Dendritic cell treated with granulocyte-macrophage colony-stimulating factor and Interleukin-4, amounts not matched to agents 40 ng/mL and 50 ng/mL, for 4 days (primary cell): ENCODE data around the gene RPS6KA2.
"Not testable (repeated sequence)": the region's sequence is repeated elsewhere in the genome, so short reads cannot be mapped to it uniquely, and the experiment has no call there.

Experiments
- H3K27ac Mint-ChIP-seq: one replicate; pipeline ENCODE4 v1.8.0; 2022; ENCODE audit warnings: mild to moderate bottlenecking, mixed read lengths
- H3K27me3 Mint-ChIP-seq: one replicate; pipeline ENCODE4 v1.8.0; 2022; ENCODE audit warnings: mild to moderate bottlenecking, mixed read lengths
- H3K36me3 Mint-ChIP-seq: one replicate; pipeline ENCODE4 v1.8.0; 2022; ENCODE audit warnings: low read depth, mixed read lengths
- H3K4me1 Mint-ChIP-seq: one replicate; pipeline ENCODE4 v1.8.0; 2022; ENCODE audit warnings: low read depth, mixed read lengths
- H3K4me3 Mint-ChIP-seq: one replicate; pipeline ENCODE4 v1.8.0; 2022; ENCODE audit warnings: mild to moderate bottlenecking, moderate library complexity, mixed read lengths
- H3K9me3 Mint-ChIP-seq: one replicate; pipeline ENCODE4 v1.8.0; 2022; ENCODE audit warnings: mixed read lengths
- intact Hi-C: fragments of 100-400 bp; cut with micrococcal nuclease; formaldehyde crosslinking; loops from one replicate; pipeline ENCODE4 v1.15.0; 2022

Gene RPS6KA2

DNA sequence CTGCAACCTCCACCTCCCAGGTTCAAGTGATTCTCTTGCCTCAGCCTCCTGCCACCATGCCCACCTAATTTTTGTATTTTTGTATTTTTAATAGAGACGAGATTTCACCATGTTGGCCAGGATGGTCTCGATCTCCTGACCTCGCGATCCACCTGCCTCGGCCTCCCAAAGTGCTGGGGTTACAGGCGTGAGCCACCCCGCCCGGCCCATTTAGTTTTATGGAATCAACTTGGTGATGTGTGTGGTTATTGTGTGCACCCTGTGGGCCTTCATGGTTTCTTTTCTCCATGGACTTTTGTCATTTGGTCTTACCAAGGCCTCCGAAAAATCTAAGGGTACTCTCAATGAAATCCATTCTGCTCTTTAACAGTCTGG, 88.1 kb downstream of the RPS6KA2 start:
- H3K27ac Mint-ChIP-seq, intact Hi-C loops, H3K4me3 Mint-ChIP-seq, H3K27me3 Mint-ChIP-seq, H3K9me3 Mint-ChIP-seq, H3K36me3 Mint-ChIP-seq: not testable (repeated sequence)
- peaks cover 17% of the 10 kb centered on the region for H3K4me1 Mint-ChIP-seq

DNA sequence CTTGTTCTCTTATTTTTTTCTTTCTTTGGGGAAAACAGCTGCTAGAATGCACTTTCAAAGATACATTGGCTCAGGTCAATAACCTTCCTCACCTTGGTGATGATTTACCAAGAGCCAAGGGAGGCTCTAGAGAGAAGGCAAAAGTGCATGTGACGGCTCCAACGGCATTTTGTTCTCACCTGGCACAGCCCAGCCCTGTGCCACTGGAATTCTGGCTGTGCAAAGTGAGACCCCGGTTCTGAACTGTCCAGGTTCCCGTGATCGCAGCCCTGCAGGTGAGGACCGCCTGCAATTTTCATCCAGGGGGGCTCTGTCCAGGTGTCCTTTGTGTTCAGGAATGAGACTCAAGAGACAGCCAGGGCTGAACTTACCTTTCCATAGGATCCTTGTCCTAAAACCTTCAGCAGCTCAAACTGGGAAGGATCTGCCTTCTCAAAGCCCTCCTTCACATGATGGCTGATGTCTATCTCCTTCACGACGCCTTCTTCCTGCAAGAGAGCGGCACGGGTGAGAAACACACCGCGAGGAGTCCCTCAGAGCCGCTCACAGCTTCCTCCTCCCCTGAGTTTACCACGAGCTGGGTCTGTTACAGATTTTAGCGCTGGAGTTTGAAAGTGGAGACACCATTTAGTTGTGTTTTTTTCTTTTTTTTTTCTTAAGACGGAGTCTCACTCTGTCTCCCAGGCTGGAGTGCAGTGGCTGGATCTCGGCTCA, 88.6 kb downstream of the RPS6KA2 start:
- no peak overlapping the region for H3K4me3 Mint-ChIP-seq
- peaks cover 17% of the 10 kb centered on the region for H3K4me1 Mint-ChIP-seq
- H3K9me3 Mint-ChIP-seq: no peaks in the 10 kb centered on the region
- H3K36me3 Mint-ChIP-seq: no peaks in the 10 kb centered on the region
- intact Hi-C loops: no loop called here
- no peaks in the 10 kb centered on the region for H3K27me3 Mint-ChIP-seq
- no peak overlapping the region for H3K27ac Mint-ChIP-seq

DNA sequence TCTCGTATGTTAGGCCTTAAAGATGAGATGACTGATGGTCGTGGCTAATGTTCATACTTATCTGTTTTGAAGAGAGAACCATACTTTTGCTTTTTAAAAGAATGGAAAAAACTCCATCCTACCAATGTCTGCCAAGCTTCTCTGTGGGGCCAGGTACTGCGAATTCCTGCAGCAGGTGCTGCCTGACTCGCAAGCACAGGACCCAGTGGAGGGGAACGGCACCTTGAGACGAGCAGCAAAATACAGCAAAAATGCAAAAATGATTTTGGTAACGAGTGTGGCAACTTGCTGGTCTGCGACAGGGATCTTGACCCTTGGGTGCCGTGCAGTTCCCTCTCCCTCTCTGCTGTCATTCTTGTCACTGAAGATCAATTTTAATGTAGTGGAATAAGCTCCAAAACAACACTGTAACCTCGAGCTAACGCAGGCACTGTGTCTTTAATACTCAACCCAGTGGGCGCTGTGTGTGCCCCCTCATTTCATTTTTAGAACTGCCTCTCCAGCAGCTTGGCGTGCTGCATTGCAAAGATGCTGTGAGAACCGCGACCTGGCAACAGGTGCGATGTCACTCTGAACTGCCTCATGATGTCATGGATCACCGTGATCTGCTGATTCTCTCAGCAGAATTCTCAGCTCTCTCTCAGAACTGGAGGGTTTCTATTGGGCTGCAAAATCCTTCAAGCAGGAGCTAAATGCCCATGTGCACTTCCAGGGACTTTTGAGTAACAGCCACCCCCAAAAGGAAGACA, 92.2 kb downstream of the RPS6KA2 start:
- Mint-ChIP-seq H3K9me3 (no peaks in the 10 kb centered on the region), H3K4me3 (no peak overlapping the region), H3K27me3 (no peaks in the 10 kb centered on the region), H3K27ac (no peak overlapping the region), H3K36me3 (no peaks in the 10 kb centered on the region), H3K4me1 (peaks cover 4% of the 10 kb centered on the region)
- intact Hi-C loops: no loop called here

DNA sequence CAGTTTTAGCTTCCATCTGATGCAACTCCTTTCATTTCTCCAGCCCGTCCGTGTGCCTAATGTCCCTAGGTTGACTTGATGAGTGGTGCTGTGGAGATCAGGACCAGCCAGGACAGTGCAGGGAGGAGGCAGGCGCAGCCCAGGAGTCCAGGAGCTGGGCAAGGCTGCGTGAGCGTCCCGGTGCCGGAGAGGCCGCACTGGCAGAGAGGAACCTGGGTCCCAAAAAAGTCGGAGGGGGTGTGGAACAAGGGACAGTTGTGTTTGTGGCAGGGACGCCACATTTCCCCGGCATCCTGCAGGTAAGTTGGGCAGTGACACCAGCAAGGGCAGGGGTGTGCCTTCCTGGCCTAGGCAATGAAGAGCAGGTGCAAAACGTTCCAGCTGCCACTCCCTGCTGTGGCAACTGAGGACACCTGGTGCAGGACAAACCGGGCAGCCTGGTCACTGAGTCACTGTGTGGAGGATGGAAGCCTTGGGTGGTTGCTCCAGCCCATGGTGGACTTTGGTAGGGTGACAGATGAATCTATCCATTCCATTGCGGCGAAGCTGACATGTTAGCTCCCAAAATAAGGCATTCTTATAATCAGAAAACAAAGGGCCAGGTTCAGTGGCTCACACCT, 93.7 kb downstream of the RPS6KA2 start:
- no peaks in the 10 kb centered on the region for H3K9me3 Mint-ChIP-seq
- H3K27ac Mint-ChIP-seq: no peak overlapping the region
- H3K36me3 Mint-ChIP-seq: no peaks in the 10 kb centered on the region

DNA sequence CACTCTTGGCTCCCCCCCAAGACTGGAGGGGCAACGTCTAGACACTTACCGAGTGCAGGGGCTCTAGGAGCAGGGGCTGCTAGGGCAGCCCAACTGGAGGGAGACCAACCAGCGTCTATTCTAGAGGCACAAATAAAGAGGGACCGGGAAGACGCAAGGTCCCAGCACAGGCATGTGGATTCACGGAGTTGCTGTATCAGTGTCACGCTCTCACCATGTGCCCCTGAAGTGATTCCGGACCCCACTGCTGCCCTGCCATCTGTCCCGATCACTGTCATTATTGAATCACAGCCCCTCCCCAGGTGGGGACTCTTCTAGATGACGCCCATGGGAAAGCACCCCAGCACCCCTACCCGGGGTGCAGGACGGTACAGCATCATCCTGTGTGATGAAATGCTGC, 94.7 kb downstream of the RPS6KA2 start:
- Mint-ChIP-seq H3K27ac (no peak overlapping the region), H3K9me3 (no peaks in the 10 kb centered on the region), H3K4me1 (no peaks in the 10 kb centered on the region), H3K36me3 (no peaks in the 10 kb centered on the region), H3K4me3 (no peak overlapping the region), H3K27me3 (no peaks in the 10 kb centered on the region)
- intact Hi-C loops: no loop called here

More for the DNA sequence above, 93.7 kb downstream of the RPS6KA2 start:
- Mint-ChIP-seq H3K4me3 (no peak overlapping the region), H3K27me3 (no peaks in the 10 kb centered on the region), H3K4me1 (no peaks in the 10 kb centered on the region)
- intact Hi-C loops: no loop called here

DNA sequence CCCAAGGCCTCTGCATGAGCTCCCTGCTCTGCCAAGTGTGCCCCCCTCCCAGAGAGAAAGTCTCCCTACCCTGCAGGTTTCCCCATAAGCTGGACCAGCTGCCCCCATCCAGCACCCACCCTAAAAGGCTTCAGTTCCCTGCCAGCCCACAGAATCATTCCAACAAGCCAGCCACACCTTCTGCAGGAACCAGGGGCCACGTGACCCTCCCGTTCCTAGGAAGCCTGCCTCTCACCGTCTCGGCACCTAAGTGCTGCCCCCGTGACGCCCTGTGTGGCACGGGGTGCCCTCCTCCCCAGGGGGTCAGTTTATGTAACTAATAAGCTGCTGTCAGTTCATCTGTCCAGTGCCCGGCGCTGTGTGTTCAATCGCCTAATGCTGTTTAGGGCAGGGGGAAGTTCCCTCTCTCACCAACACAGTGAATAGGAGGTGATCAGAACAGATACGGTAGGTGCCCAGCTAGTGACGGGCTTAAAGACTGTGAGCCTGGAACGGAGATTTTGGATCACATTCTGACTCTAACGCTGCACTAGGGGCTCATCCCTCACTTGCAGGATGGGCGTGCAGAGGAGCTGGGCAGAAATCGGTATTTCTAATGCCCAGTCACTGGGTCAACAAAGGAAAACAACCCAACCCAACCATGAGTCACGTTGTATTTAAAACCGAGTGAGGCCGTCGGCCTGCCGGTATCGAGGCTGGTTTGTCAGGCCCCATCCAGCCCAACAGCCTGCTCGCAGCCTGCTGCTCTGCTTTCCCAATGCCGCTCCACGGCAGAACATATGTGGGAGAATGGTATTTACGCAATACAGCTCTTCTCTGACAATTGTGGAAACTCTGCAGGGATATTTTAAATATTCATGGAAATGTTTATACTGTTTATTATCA, 96.6 kb downstream of the RPS6KA2 start:
- Mint-ChIP-seq H3K4me3 (no peak overlapping the region), H3K9me3 (no peaks in the 10 kb centered on the region)
- intact Hi-C loops: no loop called here

DNA sequence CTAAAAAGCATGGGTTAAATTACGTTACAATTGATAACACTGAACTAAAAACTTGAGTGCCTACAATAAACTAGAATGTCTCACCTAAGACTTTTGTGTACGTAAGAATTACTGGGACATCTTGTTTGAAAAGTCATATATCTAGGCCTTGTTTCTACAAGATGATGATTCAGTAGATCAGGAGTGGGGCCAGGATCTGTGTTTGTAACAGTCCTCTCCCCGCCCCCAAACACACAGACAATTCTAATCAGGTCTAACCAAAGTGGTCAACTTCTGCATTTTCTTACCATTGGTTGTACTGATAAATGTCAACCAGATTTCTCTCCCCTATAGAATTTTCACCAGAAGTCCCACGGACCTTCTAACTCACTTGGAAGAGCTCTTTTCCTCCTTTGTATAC, 97.5 kb downstream of the RPS6KA2 start:
- Mint-ChIP-seq H3K9me3 (no peaks in the 10 kb centered on the region), H3K27me3 (no peaks in the 10 kb centered on the region), H3K27ac (no peak overlapping the region), H3K36me3 (no peaks in the 10 kb centered on the region), H3K4me3 (no peak overlapping the region), H3K4me1 (no peaks in the 10 kb centered on the region)
- intact Hi-C loops: no loop called here

More for the DNA sequence above, 96.6 kb downstream of the RPS6KA2 start:
- no peaks in the 10 kb centered on the region for H3K36me3 Mint-ChIP-seq
- no peak overlapping the region for H3K27ac Mint-ChIP-seq
- no peaks in the 10 kb centered on the region for H3K27me3 Mint-ChIP-seq
- H3K4me1 Mint-ChIP-seq: no peaks in the 10 kb centered on the region

DNA sequence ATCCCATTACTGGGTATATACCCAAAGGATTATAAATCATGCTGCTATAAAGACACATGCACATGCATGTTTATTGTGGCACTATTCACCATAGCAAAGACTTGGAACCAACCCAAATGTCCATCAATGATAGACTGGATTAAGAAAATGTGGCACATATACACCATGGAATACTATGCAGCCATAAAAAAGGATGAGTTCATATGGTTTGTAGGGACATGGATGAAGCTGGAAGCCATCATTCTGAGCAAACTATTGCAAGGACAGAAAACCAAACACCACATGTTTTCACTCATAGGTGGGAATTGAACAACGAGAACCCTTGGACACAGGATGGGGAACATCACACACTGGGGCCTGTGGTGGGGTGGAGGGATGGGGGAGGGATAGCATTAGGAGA, 98.0 kb downstream of the RPS6KA2 start:
- H3K36me3 Mint-ChIP-seq, intact Hi-C loops, H3K4me1 Mint-ChIP-seq, H3K27me3 Mint-ChIP-seq, H3K4me3 Mint-ChIP-seq, H3K9me3 Mint-ChIP-seq, H3K27ac Mint-ChIP-seq: not testable (repeated sequence)

DNA sequence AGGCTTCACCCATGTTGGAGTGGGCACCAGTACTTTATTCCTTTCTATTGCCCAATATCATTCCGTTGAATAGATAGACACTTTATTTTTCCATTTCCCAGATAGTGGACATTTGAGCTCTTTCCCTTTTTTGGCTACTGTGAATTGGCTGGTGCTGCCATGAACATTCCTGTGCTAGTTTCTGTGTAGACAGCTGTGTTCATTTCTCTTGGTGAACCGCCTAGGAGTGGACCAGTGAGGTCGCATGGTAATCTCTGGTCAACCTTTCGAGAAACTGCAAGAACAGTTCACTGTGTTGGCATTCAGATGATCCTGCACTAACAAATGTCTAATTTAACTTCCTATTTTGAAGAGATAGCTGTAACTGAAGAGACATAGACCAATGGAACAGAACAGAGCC, 99.2 kb downstream of the RPS6KA2 start:
- Mint-ChIP-seq H3K27ac (no peak overlapping the region), H3K36me3 (no peaks in the 10 kb centered on the region), H3K4me3 (no peak overlapping the region), H3K4me1 (no peaks in the 10 kb centered on the region), H3K9me3 (no peaks in the 10 kb centered on the region), H3K27me3 (no peaks in the 10 kb centered on the region)
- intact Hi-C loops: no loop called here

DNA sequence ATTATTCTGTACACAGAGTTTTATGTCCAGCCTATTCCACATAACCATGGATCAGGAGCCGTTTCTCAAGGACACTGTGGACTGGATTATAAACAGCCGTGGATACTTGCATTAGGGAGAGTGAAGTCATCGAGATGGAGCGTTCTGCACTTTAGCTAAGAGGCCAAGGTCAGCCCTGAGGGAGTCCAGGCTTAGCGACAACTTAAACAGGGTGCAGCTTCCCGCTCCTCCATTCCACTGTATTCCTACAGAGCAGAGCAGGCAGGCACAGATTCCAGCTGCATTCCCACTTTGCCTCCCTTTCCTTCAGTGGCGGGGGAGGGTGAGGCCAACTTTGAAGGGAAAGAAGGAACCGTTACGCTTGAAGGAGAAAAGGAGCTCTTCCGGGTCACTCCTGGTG, 100.1 kb downstream of the RPS6KA2 start:
- no peaks in the 10 kb centered on the region for H3K27me3 Mint-ChIP-seq
- H3K9me3 Mint-ChIP-seq: no peaks in the 10 kb centered on the region
- H3K36me3 Mint-ChIP-seq: no peaks in the 10 kb centered on the region
- H3K27ac Mint-ChIP-seq: no peak overlapping the region
- intact Hi-C loops: no loop called here
- no peak overlapping the region for H3K4me3 Mint-ChIP-seq
- H3K4me1 Mint-ChIP-seq: no peaks in the 10 kb centered on the region

DNA sequence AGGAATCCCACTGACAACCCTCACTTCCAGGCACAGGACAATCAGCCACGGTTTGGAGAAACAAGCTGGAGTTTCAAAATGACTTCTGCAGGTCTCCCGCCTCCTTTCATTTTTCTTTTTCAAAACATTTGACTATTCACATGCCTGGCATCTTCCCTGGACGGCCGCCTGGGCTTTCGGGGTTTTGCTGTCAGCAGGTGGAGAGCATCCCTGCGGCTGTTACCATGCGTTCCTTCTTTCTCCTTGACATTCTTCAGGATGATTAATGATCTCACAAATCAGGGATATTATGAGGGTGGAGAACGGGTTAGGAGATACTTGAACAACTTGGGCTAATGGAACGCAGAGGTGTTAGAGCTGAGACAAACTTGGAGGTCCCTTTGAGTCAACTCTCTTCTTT, 101.5 kb downstream of the RPS6KA2 start:
- Mint-ChIP-seq H3K27ac (no peak overlapping the region), H3K9me3 (no peaks in the 10 kb centered on the region), H3K4me1 (no peaks in the 10 kb centered on the region), H3K36me3 (no peaks in the 10 kb centered on the region), H3K4me3 (no peak overlapping the region), H3K27me3 (no peaks in the 10 kb centered on the region)
- intact Hi-C loops: no loop called here

DNA sequence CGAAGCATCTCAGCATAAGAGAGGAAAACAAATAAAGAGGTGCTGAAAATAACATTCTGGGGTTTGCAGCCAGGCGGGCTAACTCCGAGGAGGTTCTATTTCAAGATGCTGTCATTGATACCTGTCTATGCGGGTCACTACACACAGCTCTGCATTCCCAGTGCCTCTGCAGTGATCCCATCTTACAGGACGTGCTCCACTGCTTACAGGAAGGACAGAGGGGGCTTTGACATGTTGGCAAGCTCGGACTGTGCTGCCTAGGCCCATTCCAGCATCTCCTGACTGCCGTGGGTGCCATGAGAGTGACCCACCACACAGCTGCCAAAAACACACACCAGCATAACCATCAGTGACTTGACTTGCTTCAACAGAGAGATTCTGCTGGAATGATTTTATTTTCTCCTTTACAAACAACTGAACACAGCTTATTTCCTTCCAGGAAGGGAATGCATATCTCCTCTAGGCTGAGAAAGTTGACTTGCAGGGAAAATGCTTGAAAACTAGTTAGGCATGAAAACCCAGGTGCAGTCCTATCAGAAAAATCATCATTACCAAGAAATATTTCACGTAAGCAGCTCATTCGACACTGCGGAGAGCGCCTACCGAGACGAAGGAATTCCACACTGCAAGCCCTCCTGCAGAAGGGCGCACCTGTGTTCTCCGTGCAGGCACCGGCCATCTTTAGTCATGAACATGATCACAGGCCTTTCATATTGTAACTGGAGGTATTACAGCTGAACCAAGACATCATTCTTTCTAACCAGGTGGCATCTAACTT, 103.1 kb downstream of the RPS6KA2 start:
- H3K36me3 Mint-ChIP-seq: no peaks in the 10 kb centered on the region
- H3K9me3 Mint-ChIP-seq: no peaks in the 10 kb centered on the region
- H3K4me3 Mint-ChIP-seq: no peak overlapping the region
- no peaks in the 10 kb centered on the region for H3K27me3 Mint-ChIP-seq
- no peaks in the 10 kb centered on the region for H3K4me1 Mint-ChIP-seq
- intact Hi-C loops: no loop called here
- no peak overlapping the region for H3K27ac Mint-ChIP-seq
